Mesodermal cell (in vitro differentiated cells): ENCODE measurements around the gene FXYD6.

Source experiments
- H3K27ac ChIP-seq: 2 replicates; pipeline ENCODE4 v1.7.0; 2013; ENCODE audit warnings: mild to moderate bottlenecking, low read depth, low read length, moderate library complexity; ENCODE audit not compliant: severe bottlenecking
- H3K36me3 ChIP-seq: 2 replicates; pipeline ENCODE4 v1.7.1; 2013; ENCODE audit warnings: mild to moderate bottlenecking, low read length, moderate library complexity; ENCODE audit not compliant: control insufficient read depth, insufficient read depth
- H3K4me1 ChIP-seq: one replicate; pipeline ENCODE4 v1.7.1; 2013; ENCODE audit warnings: mild to moderate bottlenecking, low read length; ENCODE audit not compliant: insufficient read depth, control insufficient read depth, poor library complexity, severe bottlenecking
- H3K4me3 ChIP-seq: 2 replicates; pipeline ENCODE4 v1.7.0; 2013; ENCODE audit warnings: low read length, control low read depth, mild to moderate bottlenecking; ENCODE audit not compliant: insufficient read depth, poor library complexity, severe bottlenecking; ENCODE audit errors: extremely low read depth
- H3K9me3 ChIP-seq: 2 replicates; pipeline ENCODE4 v1.7.1; 2013; ENCODE audit warnings: mild to moderate bottlenecking, low read length, moderate library complexity; ENCODE audit not compliant: control insufficient read depth
- WGBS, 2 experiments: methylation state at CpG; one replicate each; pipeline ENCODE4 v1.1.5; 2013; ENCODE audit warnings: missing lambda C conversion rate in 2 of 2; ENCODE audit not compliant: insufficient coverage in 2 of 2; 5-methylcytosine and 5-hydroxymethylcytosine counted together

FXYD6 gene

DNA sequence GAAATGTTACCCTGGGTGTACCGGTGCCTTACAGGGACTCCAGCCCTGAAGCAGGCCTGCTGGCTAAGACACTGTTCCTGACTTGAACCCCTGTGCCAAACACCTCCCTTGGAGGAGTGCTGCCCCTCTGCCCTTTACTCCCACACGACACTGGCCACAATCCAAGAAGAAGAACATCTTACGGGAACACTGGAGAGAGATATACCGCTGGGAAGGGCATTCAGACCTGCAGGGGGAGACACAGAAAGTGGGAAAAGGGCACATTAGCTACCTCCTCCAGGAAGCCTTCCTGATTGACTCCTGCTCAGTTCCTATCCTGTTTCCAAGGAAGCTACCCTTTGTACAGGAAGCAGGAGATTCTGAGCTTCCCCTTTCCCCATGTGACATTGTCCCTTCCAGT, 34.1 kb upstream of the FXYD6 start:
- Histone ChIP-seq H3K9me3 (no peaks in the 10 kb centered on the region), H3K27ac (no peak overlapping the region), H3K36me3 (no peaks in the 10 kb centered on the region), H3K4me1 (peaks cover 16% of the 10 kb centered on the region), H3K4me3 (no peak overlapping the region)
- 70 to 79% methylated on average over 3 to 4 of the region's 4 CpGs for WGBS, 2 experiments

DNA sequence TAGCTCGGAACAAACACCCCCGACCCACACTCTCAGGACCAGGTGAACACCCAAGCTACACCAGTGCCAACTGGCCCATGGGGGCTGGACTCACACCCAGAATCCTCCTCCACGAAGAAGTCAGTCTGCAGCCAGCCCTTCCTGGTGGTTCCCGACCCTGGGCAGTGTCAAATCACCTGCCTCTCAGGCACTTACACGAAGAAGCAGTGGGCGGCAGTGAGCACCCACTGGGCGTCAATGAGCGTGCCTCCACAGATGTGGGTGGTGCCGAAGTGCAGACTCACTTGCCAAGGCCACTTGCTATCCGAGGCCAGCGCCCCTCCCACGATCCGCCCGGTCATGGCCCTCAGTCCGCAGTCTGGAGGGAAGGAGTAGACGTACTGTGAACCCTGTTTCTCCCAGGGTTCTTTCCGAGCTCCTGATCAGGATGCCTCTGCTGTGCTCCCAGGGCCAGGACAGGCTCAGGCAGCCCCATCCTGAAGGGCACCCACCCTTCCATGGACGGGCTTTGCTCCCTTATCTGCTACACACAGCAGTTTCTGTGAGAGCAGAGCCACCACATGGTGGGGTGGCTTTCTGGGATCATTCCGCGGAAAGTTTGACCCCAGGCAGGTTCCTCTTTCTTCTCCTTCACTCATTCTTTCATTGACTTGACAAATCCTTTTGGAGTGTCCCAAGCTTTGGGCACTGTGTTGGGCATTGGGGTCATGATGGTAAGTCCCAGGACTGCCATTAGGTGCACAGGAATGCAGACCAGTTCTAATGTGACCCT, 33.3 kb upstream of the FXYD6 start:
- Histone ChIP-seq H3K27ac (no peak overlapping the region), H3K4me3 (no peak overlapping the region), H3K9me3 (no peaks in the 10 kb centered on the region), H3K4me1 (peaks cover 16% of the 10 kb centered on the region), H3K36me3 (no peaks in the 10 kb centered on the region)
- WGBS, 2 experiments: 92 to 93% methylated on average over 17 to 19 of the region's 20 CpGs

DNA sequence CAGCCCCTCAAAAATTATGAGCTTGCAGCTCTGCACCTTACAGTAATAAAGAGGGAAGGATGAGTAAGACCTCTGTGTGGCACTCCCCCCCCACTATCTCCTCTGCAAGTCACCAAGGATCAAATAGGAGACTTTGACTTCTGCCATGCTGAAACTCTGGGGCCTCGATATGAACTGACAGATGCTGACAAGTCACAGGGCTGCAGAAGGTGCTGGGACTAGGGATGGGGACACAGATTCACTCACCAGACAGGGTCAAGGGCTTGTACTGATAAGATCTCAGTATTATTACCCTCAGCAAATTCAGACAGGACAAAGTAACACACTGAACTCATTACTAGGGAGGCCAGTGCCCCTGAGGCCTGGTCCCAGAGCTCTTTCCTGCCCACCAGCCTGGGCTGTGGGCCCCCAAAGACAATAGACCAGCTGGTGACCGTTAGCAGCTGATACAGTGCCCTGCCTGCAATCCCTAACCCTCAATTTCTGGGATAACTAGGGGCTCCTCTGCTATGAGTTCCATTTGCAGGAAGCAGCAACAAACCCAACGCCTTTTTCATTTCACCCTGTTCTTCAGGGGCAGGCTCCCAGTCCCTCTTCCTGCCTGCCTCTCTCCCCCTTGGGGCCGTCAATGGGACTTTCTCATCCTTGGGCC, 32.6 kb upstream of the FXYD6 start:
- H3K27ac ChIP-seq: no peak overlapping the region
- H3K4me1 ChIP-seq: peaks cover 16% of the 10 kb centered on the region
- no peaks in the 10 kb centered on the region for H3K36me3 ChIP-seq
- H3K4me3 ChIP-seq: no peak overlapping the region
- no peaks in the 10 kb centered on the region for H3K9me3 ChIP-seq
- WGBS, 2 experiments: 89 to 91% methylated on average over 3 to 4 of the region's 4 CpGs

DNA sequence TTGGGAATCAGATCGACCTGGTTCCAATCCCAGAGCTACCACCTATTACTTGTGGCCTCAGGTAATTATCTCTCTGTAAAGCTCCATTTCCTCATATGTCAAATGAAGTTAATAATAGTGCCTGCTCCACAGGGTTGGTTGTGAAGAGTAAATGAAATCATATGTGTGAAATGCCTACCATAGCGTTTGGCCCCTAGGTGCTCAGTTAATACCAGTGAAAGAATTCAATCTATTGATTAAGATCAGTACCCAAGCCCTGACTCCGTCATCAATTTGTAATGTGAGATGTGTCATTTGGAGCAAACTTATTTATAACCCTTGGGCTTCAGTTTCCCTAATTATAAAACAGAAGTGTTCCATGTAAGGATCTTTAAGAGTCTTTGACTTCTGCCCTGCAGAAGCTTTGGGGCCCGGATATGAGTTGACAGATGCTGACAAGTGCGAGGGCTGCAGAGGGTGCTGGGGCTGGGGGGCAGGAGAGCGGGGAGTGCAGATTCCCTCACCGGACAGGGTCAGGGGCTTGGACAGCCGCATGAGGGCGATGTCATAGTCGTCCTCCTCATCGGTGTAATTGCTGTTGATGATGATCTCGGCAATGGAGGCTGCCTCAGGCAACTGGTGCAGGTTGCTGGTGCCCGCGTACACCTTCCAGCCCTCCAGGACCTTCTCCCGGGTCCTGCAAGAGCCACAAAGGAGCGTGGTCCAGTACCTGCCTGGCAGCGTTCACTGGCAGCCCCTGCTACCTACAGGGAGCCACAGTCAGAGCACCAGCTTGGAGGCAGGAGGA, 31.8 kb upstream of the FXYD6 start:
- peaks cover 16% of the 10 kb centered on the region for H3K4me1 ChIP-seq
- 89 to 95% methylated on average over 12 to 13 of the region's 17 CpGs for WGBS, 2 experiments
- no peaks in the 10 kb centered on the region for H3K9me3 ChIP-seq
- H3K27ac ChIP-seq: no peak overlapping the region
- H3K4me3 ChIP-seq: no peak overlapping the region
- no peaks in the 10 kb centered on the region for H3K36me3 ChIP-seq

DNA sequence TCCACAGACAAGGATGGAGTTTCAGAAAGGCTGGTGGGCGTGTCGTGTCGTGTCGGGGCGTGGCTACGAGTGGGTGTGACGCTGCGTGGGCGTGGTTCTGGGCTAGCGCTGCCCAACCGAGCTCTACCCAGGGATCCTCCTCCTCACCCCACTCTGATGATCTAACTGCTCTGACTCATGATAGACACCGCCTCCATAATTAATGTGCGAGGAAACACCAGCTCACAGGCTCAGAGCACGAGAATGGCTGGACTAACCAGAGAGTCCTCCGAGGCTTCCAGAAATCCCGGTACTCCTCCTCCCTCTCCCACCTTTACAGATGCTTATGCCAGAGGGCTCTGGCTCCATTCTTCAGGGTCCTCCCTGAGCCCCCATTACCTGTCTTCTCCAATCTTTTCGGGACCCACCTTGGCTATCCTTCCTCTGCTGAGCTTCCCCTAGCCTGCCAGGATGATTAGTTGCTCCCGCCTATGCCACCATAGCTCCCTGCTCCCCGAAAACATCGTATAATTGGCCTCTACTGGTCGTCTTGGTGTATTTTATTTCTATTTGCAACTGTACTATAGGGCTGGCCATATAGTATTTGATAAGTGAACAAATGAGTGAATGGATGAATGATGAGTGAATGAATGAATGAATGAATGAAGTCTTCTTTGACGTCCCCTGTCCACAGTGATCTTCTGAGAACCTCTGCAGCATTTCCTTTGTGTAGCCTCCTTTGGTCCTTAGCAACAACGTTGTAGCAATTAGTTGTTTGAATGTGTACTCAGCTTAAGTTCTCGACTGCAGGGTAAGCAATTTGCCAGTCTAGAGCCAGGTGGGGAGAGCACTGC, 31.0 kb upstream of the FXYD6 start:
- H3K36me3 ChIP-seq: no peaks in the 10 kb centered on the region
- H3K4me1 ChIP-seq: peaks cover 16% of the 10 kb centered on the region
- peak overlapping the region; percentile 77 for H3K27ac ChIP-seq
- WGBS, 2 experiments: 29 to 58% methylated on average over 14 to 21 of the region's 24 CpGs
- no peak overlapping the region for H3K4me3 ChIP-seq
- H3K9me3 ChIP-seq: no peaks in the 10 kb centered on the region

DNA sequence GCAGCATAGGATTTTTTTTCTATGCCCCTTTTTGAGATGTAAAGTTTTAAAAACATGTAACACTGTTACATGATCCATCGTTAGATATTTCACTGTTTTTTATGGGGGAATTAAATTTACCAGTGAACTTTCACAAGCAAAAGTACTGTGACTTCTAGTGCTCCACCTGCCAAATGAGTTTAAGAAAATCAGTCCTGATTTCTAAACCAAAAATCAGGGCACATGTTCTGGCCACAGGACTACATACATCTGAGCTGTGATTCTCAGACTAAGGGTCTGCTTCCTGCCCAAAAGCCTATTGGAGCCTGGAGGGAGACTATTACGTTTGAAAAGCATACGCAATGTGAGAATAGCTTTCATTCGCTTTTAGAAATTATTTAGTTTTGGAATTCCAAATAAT, 30.3 kb upstream of the FXYD6 start:
- Histone ChIP-seq H3K4me3 (no peak overlapping the region), H3K27ac (no peak overlapping the region), H3K4me1 (peaks cover 16% of the 10 kb centered on the region), H3K9me3 (no peaks in the 10 kb centered on the region), H3K36me3 (no peaks in the 10 kb centered on the region)
- 88 to 89% methylated on average over 3 to 4 of the region's 4 CpGs for WGBS, 2 experiments

- no peak overlapping the region for H3K27ac ChIP-seq
- WGBS, 2 experiments: 94 to 100% methylated on average over 2 of the region's 2 CpGs
- peaks cover 16% of the 10 kb centered on the region for H3K4me1 ChIP-seq
- no peak overlapping the region for H3K4me3 ChIP-seq
- no peaks in the 10 kb centered on the region for H3K36me3 ChIP-seq
- no peaks in the 10 kb centered on the region for H3K9me3 ChIP-seq
These were observed 29.7 kb upstream of the FXYD6 start for GRCh38 chr11:117906126-117906525.

GRCh38 chr11:117905524-117905923, 29.1 kb upstream of the FXYD6 start:
- Histone ChIP-seq H3K27ac (no peak overlapping the region), H3K4me1 (peaks cover 16% of the 10 kb centered on the region), H3K36me3 (no peaks in the 10 kb centered on the region), H3K4me3 (no peak overlapping the region), H3K9me3 (no peaks in the 10 kb centered on the region)
- 82 to 94% methylated on average over 4 of the region's 4 CpGs for WGBS, 2 experiments

GRCh38 chr11:117903505-117904382, 27.3 kb upstream of the FXYD6 start:
- Histone ChIP-seq H3K4me3 (no peak overlapping the region), H3K4me1 (peaks cover 15% of the 10 kb centered on the region), H3K9me3 (no peaks in the 10 kb centered on the region), H3K36me3 (no peaks in the 10 kb centered on the region), H3K27ac (no peak overlapping the region)
- 93 to 94% methylated on average over 6 to 11 of the region's 14 CpGs for WGBS, 2 experiments
